GM23248 (cell line): ENCODE data around the gene ITGB4. TPM values are rescaled to one million over a fixed set of nuclear protein-coding genes. Genes with fewer than 3 reads are reported as not detected.

Experiments used
- DNase-seq: peaks from one replicate; pipeline ENCODE4 v3.0.0-alpha.2; 2015
- H2AFZ ChIP-seq: fragments of 200-600 bp; sonication (generic); 2 replicates; pipeline ENCODE4 v1.6.1; 2016; ENCODE audit warnings: antibody characterized with exemption
- H3F3A ChIP-seq: fragments of 200-600 bp; sonication (generic); 2 replicates; pipeline ENCODE4 v1.6.1; 2016; ENCODE audit warnings: mild to moderate bottlenecking, antibody characterized with exemption, mixed run types; ENCODE audit not compliant: insufficient read depth
- H3K27ac ChIP-seq: fragments of 200-600 bp; sonication (generic); 2 replicates; pipeline ENCODE4 v1.5.1; 2016; ENCODE audit warnings: mild to moderate bottlenecking
- H3K27me3 ChIP-seq: fragments of 200-600 bp; sonication (generic); replicated peaks from 2 replicates; pipeline ENCODE4 v1.6.1; 2016; ENCODE audit warnings: mild to moderate bottlenecking; ENCODE audit not compliant: insufficient read depth
- H3K36me3 ChIP-seq: fragments of 200-600 bp; sonication (generic); 2 replicates; pipeline ENCODE4 v1.6.1; 2016; ENCODE audit warnings: low read depth, mild to moderate bottlenecking
- H3K4me1 ChIP-seq: fragments of 200-600 bp; sonication (generic); 2 replicates; pipeline ENCODE4 v1.6.1; 2016; ENCODE audit warnings: mild to moderate bottlenecking; ENCODE audit not compliant: insufficient read depth
- H3K4me2 ChIP-seq: fragments of 200-600 bp; sonication (generic); one replicate; pipeline ENCODE4 v1.6.1; 2016; ENCODE audit warnings: mild to moderate bottlenecking; ENCODE audit not compliant: unreplicated experiment
- H3K4me3 ChIP-seq: fragments of 200-600 bp; sonication (generic); 2 replicates; pipeline ENCODE4 v1.5.1; 2016; ENCODE audit warnings: mild to moderate bottlenecking
- H3K79me2 ChIP-seq: fragments of 200-600 bp; sonication (generic); 2 replicates; pipeline ENCODE4 v1.6.1; 2016; ENCODE audit warnings: mild to moderate bottlenecking; ENCODE audit not compliant: insufficient read depth
- H3K9ac ChIP-seq: fragments of 200-600 bp; sonication (generic); 2 replicates; pipeline ENCODE4 v1.6.1; 2016; ENCODE audit warnings: mild to moderate bottlenecking
- H3K9me2 ChIP-seq: fragments of 200-600 bp; sonication (generic); 2 replicates; pipeline ENCODE4 v1.6.1; 2016; ENCODE audit warnings: mixed run types, mild to moderate bottlenecking, moderate library complexity; ENCODE audit not compliant: insufficient read depth
- H3K9me3 ChIP-seq: fragments of 200-600 bp; sonication (generic); one replicate; pipeline ENCODE4 v1.6.1; 2017; ENCODE audit warnings: low read depth
- H4K20me1 ChIP-seq: fragments of 200-600 bp; sonication (generic); 2 replicates; pipeline ENCODE4 v1.6.0; 2016; ENCODE audit not compliant: insufficient read depth
- EZH2 ChIP-seq: fragments of 200-600 bp; sonication (generic); IDR thresholded peaks from 2 replicates; pipeline ENCODE4 v1.6.1; 2018; ENCODE audit warnings: antibody characterized with exemption, mild to moderate bottlenecking; ENCODE audit not compliant: insufficient read depth, poor library complexity, severe bottlenecking
- EZH2phosphoT487 ChIP-seq: fragments of 200-600 bp; sonication (generic); IDR thresholded peaks from 2 replicates; pipeline ENCODE4 v1.6.1; 2018; ENCODE audit warnings: antibody characterized with exemption, moderate library complexity, mild to moderate bottlenecking, low read depth; ENCODE audit not compliant: insufficient read depth
- WGBS, 2 experiments: methylation state at CpG; one replicate each; pipeline ENCODE4 v1.1.6; 2015 to 2017; ENCODE audit warnings: low lambda C conversion rate in 2 of 2, low coverage in 1 of 2; ENCODE audit errors: missing lambda C conversion rate in 2 of 2; 5-methylcytosine and 5-hydroxymethylcytosine counted together
- in situ Hi-C: fragments of 300-500 bp; cut with MboI; formaldehyde crosslinking; loops from 2 replicates; pipeline ENCODE4 v1.15.0; 2020
- polyA plus RNA-seq: library from polyadenylated mRNA; unstranded; fragments of >200 nt; fragmentation: Nextera tagmentation; extraction: Ambion mirVana; gene quantifications from 2 replicates; pipeline ENCODE4 v1.2.1, GENCODE V29; 2016
- total RNA-seq: library from RNA; depleted of rRNA; stranded (reverse); fragments of >200 nt; shearing (Covaris generic); gene quantifications from 2 replicates; pipeline ENCODE4 v1.2.3, GENCODE V29; 2014

ITGB4 gene
- total and polyA plus RNA-seq, 2 experiments from 2014 or later = under 0.01 to 1.5 TPM

GRCh38 chr17:75783069-75783783 lies 62.0 kb downstream of the ITGB4 start:
- Histone ChIP-seq H3K27ac (peak overlapping the region; percentile 99), H3F3A (peaks cover 48% of the 10 kb centered on the region), H3K4me1 (peaks cover 31% of the 10 kb centered on the region), H4K20me1 (peaks cover 4% of the 10 kb centered on the region), H3K79me2 (peaks cover 31% of the 10 kb centered on the region), H3K36me3 (peaks cover 8% of the 10 kb centered on the region), H3K9me2 (no peaks in the 10 kb centered on the region), H3K9ac (peak overlapping the region; percentile 93), H3K4me3 (peak overlapping the region; percentile 75), H2AFZ (peak overlapping the region; percentile 94), H3K27me3 (no peaks in the 10 kb centered on the region), H3K4me2 (peak overlapping the region; percentile 91), H3K9me3 (no peaks in the 10 kb centered on the region)
- in situ Hi-C loops = no loop called here
- TF ChIP-seq EZH2phosphoT487 (no peak), EZH2 (no peak)
- peak; percentile 86 for DNase-seq
- WGBS, 2 experiments = 2 to 5% methylated on average over 6 of the region's 6 CpGs

- Histone ChIP-seq H3K9me2 (no peaks in the 10 kb centered on the region), H3K4me2 (peak overlapping the region; percentile 91), H3K9ac (peak overlapping the region; percentile 93), H4K20me1 (no peaks in the 10 kb centered on the region), H3K4me1 (peaks cover 31% of the 10 kb centered on the region), H2AFZ (peak overlapping the region; percentile 94), H3K36me3 (peaks cover 1% of the 10 kb centered on the region; the same call in 1 of the 2 replicates), H3K4me3 (peak overlapping the region; percentile 75), H3K27me3 (no peaks in the 10 kb centered on the region), H3K79me2 (peaks cover 31% of the 10 kb centered on the region), H3K27ac (peak overlapping the region; percentile 99), H3F3A (peaks cover 44% of the 10 kb centered on the region), H3K9me3 (no peaks in the 10 kb centered on the region)
- TF ChIP-seq EZH2phosphoT487 (no peak), EZH2 (no peak)
- in situ Hi-C loops = no loop called here
- no peak for DNase-seq
- WGBS, 2 experiments = 60 to 63% methylated on average over 20 of the region's 20 CpGs
Observed at GRCh38 chr17:75783803-75784472, 62.7 kb downstream of the ITGB4 start.

- Histone ChIP-seq H3K27me3 (no peaks in the 10 kb centered on the region), H3K4me1 (peaks cover 31% of the 10 kb centered on the region), H3K4me2 (peak within 1 kb of the TSS; percentile 91), H3K9me2 (no peaks in the 10 kb centered on the region), H3F3A (peaks cover 44% of the 10 kb centered on the region), H3K79me2 (peaks cover 34% of the 10 kb centered on the region), H3K4me3 (peak within 1 kb of the TSS; percentile 75), H3K36me3 (no peaks in the 10 kb centered on the region), H4K20me1 (no peaks in the 10 kb centered on the region), H2AFZ (peak within 1 kb of the TSS; percentile 94), H3K9ac (peak within 1 kb of the TSS; percentile 93), H3K9me3 (no peaks in the 10 kb centered on the region), H3K27ac (peak within 1 kb of the TSS; percentile 99)
- TF ChIP-seq EZH2 (no peak), EZH2phosphoT487 (no peak)
- peak; percentile 99 for DNase-seq
- 1 to 2% methylated on average over 27 to 38 of the region's 45 CpGs for WGBS, 2 experiments
- in situ Hi-C loops = no loop called here
Observed at GRCh38 chr17:75784473-75785015, 63.3 kb downstream of the ITGB4 start, which contains the start of gene UNK. UNK (plus strand) TSS chr17:75784806; CDS start chr17:75784881, 75 bp downstream.

GRCh38 chr17:75785016-75785890 lies 64.0 kb downstream of the ITGB4 start:
- in situ Hi-C loops = no loop called here
- TF ChIP-seq EZH2 (no peak), EZH2phosphoT487 (no peak)

More at GRCh38 chr17:75785016-75785890, 64.0 kb downstream of the ITGB4 start:
- Histone ChIP-seq H3K4me3 (peak overlapping the region; percentile 75), H4K20me1 (no peaks in the 10 kb centered on the region), H2AFZ (peak overlapping the region; percentile 64), H3K27ac (peak overlapping the region; percentile 99), H3K9me2 (no peaks in the 10 kb centered on the region), H3K9ac (peak overlapping the region; percentile 93), H3F3A (peaks cover 40% of the 10 kb centered on the region), H3K9me3 (no peaks in the 10 kb centered on the region), H3K4me1 (peaks cover 31% of the 10 kb centered on the region), H3K4me2 (peak overlapping the region; percentile 89), H3K79me2 (peaks cover 42% of the 10 kb centered on the region), H3K27me3 (no peaks in the 10 kb centered on the region), H3K36me3 (no peaks in the 10 kb centered on the region)
- DNase-seq = peak; percentile 91
- WGBS, 2 experiments = 5 to 7% methylated on average over 32 to 43 of the region's 43 CpGs
